Brain microvascular endothelial cell (primary cell): ENCODE results near the gene DDX55.
A peak's percentile ranks its signal among the peaks of the same experiment; 100 is the strongest.

Source experiments
- DNase-seq: peaks from one replicate; pipeline ENCODE4 v3.0.0-alpha.2; 2020
- H3K27ac ChIP-seq: fragments of 250-450 bp; sonication (Bioruptor Pico); 2 replicates; pipeline ENCODE4 v1.5.1; 2020; ENCODE audit warnings: mild to moderate bottlenecking, moderate library complexity
- H3K27me3 ChIP-seq: fragments of 250-450 bp; sonication (Bioruptor Pico); replicated peaks from 2 replicates; pipeline ENCODE4 v1.5.1; 2020; ENCODE audit warnings: mild to moderate bottlenecking
- H3K36me3 ChIP-seq: fragments of 250-450 bp; sonication (Bioruptor Pico); replicated peaks from 2 replicates; pipeline ENCODE4 v1.5.1; 2020; ENCODE audit warnings: mild to moderate bottlenecking
- H3K4me3 ChIP-seq: 2 replicates; pipeline ENCODE4 v1.5.1; 2011; ENCODE audit warnings: low read depth, mild to moderate bottlenecking, control low read depth, low read length, moderate library complexity
- in situ Hi-C: cut with HindIII; loops from 2 replicates; pipeline ENCODE4 v1.10.0; 2017; ENCODE audit warnings: low sequenced_read_pairs, low pct_ligation_motif_present
- TF ChIP-seq, protein P1 (sequence below): IDR thresholded peaks from 2 replicates; pipeline ENCODE4 v1.5.1; 2011; ENCODE audit warnings: low read depth, mild to moderate bottlenecking, moderate library complexity, low read length, control low read depth, inconsistent platforms; ENCODE audit errors: missing control alignments

Gene DDX55

DNA sequence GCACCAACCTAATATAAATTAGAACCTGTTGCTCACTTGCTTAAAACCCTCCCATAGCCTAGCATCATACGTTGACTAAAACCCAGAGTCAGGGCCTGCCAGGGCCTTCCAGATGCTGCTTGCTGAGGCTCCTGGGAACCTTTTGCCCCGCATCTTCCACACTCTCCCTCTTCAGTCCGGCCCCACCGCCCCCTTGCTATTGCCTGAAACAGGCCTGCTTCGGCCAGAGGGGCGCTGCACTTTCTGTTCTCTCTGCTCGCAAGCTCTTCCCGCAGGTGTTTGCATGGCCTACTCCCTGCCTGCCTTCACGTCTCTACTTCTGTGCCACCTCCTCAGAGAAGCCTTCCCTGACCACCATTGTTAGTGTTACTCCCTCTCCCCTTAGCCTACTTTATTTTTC is 55.3 kb downstream of the DDX55 start:
- Histone ChIP-seq H3K27ac (no peak overlapping the region), H3K4me3 (no peak overlapping the region), H3K27me3 (no peaks in the 10 kb centered on the region), H3K36me3 (peaks cover 15% of the 10 kb centered on the region)
- in situ Hi-C loops = no loop called here
- no peak for DNase-seq
- TF ChIP-seq, protein P1, sequence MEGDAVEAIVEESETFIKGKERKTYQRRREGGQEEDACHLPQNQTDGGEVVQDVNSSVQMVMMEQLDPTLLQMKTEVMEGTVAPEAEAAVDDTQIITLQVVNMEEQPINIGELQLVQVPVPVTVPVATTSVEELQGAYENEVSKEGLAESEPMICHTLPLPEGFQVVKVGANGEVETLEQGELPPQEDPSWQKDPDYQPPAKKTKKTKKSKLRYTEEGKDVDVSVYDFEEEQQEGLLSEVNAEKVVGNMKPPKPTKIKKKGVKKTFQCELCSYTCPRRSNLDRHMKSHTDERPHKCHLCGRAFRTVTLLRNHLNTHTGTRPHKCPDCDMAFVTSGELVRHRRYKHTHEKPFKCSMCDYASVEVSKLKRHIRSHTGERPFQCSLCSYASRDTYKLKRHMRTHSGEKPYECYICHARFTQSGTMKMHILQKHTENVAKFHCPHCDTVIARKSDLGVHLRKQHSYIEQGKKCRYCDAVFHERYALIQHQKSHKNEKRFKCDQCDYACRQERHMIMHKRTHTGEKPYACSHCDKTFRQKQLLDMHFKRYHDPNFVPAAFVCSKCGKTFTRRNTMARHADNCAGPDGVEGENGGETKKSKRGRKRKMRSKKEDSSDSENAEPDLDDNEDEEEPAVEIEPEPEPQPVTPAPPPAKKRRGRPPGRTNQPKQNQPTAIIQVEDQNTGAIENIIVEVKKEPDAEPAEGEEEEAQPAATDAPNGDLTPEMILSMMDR = no peak

DNA sequence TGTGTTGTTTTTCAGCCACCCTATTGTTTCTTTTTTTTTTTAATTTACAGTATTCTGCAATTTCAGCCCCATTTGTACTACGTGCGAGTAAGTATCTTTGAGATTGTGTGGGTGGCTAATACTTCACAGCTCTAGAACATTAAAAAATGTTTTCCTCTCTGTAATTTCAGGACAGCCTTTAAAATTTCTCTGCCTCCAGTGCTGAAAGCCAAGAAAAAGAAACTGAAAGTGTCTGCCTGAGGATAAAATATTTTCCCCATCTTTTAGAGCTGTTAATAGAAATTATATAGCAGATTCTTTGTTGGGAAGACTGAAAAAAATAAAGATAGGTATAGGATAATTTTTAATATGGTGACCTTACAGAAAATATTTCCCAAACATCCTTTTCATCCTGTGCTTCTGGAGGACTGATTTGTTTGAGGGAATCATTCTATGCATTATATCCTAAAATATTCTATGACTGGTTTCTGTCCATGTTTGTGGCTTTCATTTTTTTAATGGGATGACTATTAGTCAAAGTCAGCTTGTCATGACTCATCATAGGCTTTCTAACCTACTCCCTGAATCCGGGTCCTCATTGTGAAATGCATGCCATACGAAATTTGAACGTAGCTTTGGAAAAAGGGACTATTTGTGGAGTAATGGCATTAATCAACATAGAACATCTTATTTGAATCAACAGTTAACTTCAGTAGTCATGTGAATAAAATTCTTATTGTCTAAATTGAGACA is 58.3 kb downstream of the DDX55 start:
- Histone ChIP-seq H3K4me3 (no peak overlapping the region), H3K36me3 (peaks cover 5% of the 10 kb centered on the region), H3K27me3 (no peaks in the 10 kb centered on the region), H3K27ac (peak overlapping the region; percentile 63)
- in situ Hi-C loops = no loop called here
- TF ChIP-seq, protein P1 = no peak
- DNase-seq = peak; percentile 57

DNA sequence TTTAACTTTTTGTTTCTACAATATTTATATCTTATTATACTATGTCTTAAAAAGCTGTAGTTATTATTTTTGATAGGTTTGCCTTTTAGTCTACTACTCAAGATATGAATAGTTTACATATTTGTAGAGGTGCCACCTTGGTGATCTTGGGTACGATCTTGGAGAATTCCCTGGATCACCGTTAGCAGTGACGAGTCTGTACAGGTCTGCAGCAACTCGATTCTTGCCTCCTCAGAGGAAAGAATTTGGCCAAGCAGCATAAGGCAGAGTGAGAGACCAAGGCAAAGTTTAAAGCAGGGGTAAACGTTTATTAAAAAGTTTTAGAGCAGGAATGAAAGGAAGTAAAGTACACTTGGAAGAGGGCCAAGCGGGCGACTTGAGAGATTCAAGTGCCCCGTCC is 65.9 kb downstream of the DDX55 start:
- Histone ChIP-seq H3K36me3 (peaks cover under 1% of the 10 kb centered on the region), H3K27me3 (no peaks in the 10 kb centered on the region), H3K27ac (no peak overlapping the region), H3K4me3 (no peak overlapping the region)
- DNase-seq = no peak
- TF ChIP-seq, protein P1 = no peak
- in situ Hi-C loops = no loop called here
